ENCODE measurements around the gene KANK4.
"Not testable (repeated sequence)": the region's sequence is repeated elsewhere in the genome, so short reads cannot be mapped to it uniquely, and the experiment has no call there.

Gene KANK4

GRCh38 chr1:62271948-62272728, 47.1 kb downstream of the KANK4 start:
- DNase-seq (ENCODE audit: low read depth in 3 of 3) = peak; percentile 3 to 32 (median 6)

GRCh38 chr1:62271134-62271533, 48.1 kb downstream of the KANK4 start:
- no peak for DNase-seq (ENCODE audit: low read depth in 3 of 3)

- DNase-seq (ENCODE audit: low read depth in 3 of 3) = no peak
These were observed 49.3 kb downstream of the KANK4 start for GRCh38 chr1:62269851-62270495.

- no peak for DNase-seq (ENCODE audit: low read depth in 3 of 3)
These were observed 49.8 kb downstream of the KANK4 start for GRCh38 chr1:62269439-62269838.

GRCh38 chr1:62268315-62268714, 50.9 kb downstream of the KANK4 start:
- DNase-seq (ENCODE audit: low read depth in 3 of 3) = no peak

GRCh38 chr1:62265956-62266935, 53.0 kb downstream of the KANK4 start:
- DNase-seq (ENCODE audit: low read depth in 3 of 3) = no peak

GRCh38 chr1:62263814-62264353, 55.4 kb downstream of the KANK4 start:
- DNase-seq (ENCODE audit: low read depth in 3 of 3) = no peak

- no peak for DNase-seq (ENCODE audit: low read depth in 3 of 3)
These were observed 56.0 kb downstream of the KANK4 start for GRCh38 chr1:62263006-62263813.

GRCh38 chr1:62260688-62261087, 58.5 kb downstream of the KANK4 start:
- DNase-seq (ENCODE audit: low read depth in 3 of 3) = no peak

- no peak for DNase-seq (ENCODE audit: low read depth in 3 of 3)
These were observed 59.7 kb downstream of the KANK4 start for GRCh38 chr1:62259551-62259950.

- no peak for DNase-seq (ENCODE audit: low read depth in 3 of 3)
These were observed 69.0 kb downstream of the KANK4 start for GRCh38 chr1:62250126-62250726.

- no peak for DNase-seq (ENCODE audit: low read depth in 3 of 3)
These were observed 71.7 kb downstream of the KANK4 start for GRCh38 chr1:62247391-62248168.

GRCh38 chr1:62245201-62245600, 74.0 kb downstream of the KANK4 start:
- DNase-seq (ENCODE audit: low read depth in 3 of 3) = no peak

GRCh38 chr1:62244380-62244779, 74.9 kb downstream of the KANK4 start:
- not testable (repeated sequence) for DNase-seq (ENCODE audit: low read depth in 3 of 3)

GRCh38 chr1:62241371-62242131, 77.7 kb downstream of the KANK4 start:
- DNase-seq (ENCODE audit: low read depth in 3 of 3) = no peak

GRCh38 chr1:62240651-62241370, 78.4 kb downstream of the KANK4 start:
- no peak for DNase-seq (ENCODE audit: low read depth in 3 of 3)

GRCh38 chr1:62239652-62240403, 79.4 kb downstream of the KANK4 start:
- not testable (repeated sequence) for DNase-seq (ENCODE audit: low read depth in 3 of 3)

GRCh38 chr1:62238507-62238906, 80.7 kb downstream of the KANK4 start:
- DNase-seq (ENCODE audit: low read depth in 3 of 3) = no peak

All from stimulated activated CD4-positive, alpha-beta T cell treated with anti-CD3 and anti-CD28 coated beads, TNF-alpha, amount 100 ng/mL, for 24 hours (primary cell).